ENCODE data around the gene CENPA.
"Not testable (repeated sequence)": the region's sequence is repeated elsewhere in the genome, so short reads cannot be mapped to it uniquely, and the experiment has no call there.

Gene CENPA

GRCh38 chr2:26785431-26786206 is at the start of gene CENPA:
CENPA (plus strand) TSS chr2:26786056; CDS start chr2:26786197, 141 bp downstream.
- DNase-seq: peak; percentile 95 to 98

DNA sequence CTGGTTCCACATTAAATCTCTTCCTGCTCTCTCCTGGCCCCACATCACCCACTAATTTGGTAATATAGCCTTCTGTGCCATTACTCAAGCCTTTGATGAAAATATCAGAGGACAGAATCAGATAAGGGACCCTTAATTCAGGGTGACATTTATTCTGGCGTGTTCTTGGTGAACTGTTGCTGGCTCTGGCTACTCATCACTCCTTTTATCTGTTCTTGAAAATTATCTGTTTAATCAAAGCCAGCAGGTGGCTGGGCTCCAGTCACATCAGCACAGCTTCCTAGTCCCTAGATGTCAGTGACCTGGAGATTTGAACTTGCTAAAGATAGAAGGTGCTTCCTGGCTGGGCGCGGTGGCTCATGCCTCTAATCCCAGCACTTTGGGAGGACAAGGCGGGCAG is 48.6 kb upstream of the CENPA start:
- no peak for DNase-seq

DNA sequence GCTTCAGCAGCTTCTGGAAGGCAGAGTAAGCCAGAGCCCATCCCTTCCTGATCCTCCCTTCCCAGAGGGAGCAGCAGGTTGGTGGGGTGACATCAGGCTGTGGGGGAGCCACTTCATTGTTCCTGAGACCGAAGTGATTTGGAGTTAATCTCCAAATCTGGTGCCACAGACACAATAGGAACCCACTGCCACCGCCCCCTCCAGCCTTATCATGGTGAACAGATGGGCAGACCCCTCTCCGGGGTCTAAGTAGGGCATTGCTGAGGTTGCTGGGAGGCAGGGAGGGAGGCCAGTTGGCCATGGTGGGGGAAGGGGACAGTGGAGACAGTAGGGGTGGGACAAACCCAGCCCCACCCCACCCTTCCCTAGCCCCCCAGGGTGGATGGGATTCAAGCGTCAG is 47.4 kb upstream of the CENPA start:
- DNase-seq: no peak

GRCh38 chr2:26739514-26739913 is 46.3 kb upstream of the CENPA start:
- no peak for DNase-seq

DNA sequence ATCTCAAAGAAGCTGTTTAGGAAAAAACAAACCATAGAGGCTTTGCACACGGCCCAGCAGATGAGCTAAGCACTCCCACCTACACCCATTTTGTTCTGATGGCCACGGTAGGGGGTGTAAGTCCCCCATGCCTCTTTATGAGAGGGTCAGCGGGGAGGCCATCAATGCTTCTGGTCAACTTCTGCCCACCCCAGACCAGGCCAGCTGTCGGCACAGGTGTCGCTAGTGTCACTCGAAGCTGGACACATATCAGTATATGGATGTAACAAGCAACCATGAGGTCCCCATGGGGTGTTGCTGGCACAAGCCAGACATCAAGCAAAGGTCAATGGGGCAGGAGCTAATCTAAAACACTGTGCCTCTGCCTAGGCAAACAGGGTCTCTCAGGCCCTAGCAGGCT is 45.5 kb upstream of the CENPA start:
- DNase-seq: no peak

- no peak for DNase-seq
Observed at GRCh38 chr2:26740890-26741302, 45.0 kb upstream of the CENPA start.

DNA sequence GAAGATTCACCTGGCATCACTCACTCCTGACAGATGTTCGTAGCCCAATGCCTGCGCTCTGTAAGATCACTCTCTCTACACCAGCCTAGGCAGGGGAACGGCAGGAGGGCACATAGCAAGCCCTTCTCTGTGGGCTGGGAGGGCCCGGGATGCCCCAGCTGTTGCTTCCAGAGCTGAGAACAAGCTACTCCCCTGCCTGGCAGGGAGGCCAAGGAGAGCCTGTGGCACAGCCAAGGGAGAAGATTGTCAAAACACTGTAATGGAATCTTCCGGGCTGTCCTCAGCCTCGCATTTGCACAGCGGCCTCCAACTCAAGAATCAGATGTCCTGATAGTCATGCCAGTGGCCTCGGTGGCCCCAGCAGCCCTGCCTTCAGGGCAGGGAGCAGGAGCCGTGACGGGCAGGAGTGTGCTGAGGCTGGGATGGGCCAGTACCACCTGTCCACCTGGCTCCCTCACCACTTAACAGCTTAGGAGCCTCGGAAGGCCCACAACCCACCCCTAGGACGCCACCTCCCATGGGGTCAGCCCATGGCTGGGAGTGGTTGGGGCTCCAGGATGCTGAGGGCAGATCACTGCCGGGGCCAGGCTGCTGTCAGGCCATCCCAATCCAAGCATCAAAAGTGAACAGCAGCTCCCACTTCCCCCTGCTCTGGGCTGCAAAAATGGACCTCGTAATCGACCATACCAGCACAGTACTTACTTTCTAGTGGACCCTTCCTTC is 43.6 kb upstream of the CENPA start:
- DNase-seq: no peak

GRCh38 chr2:26743852-26744251 is 42.0 kb upstream of the CENPA start:
- no peak for DNase-seq

- DNase-seq: no peak
Observed at GRCh38 chr2:26744953-26745352, 40.9 kb upstream of the CENPA start.

DNA sequence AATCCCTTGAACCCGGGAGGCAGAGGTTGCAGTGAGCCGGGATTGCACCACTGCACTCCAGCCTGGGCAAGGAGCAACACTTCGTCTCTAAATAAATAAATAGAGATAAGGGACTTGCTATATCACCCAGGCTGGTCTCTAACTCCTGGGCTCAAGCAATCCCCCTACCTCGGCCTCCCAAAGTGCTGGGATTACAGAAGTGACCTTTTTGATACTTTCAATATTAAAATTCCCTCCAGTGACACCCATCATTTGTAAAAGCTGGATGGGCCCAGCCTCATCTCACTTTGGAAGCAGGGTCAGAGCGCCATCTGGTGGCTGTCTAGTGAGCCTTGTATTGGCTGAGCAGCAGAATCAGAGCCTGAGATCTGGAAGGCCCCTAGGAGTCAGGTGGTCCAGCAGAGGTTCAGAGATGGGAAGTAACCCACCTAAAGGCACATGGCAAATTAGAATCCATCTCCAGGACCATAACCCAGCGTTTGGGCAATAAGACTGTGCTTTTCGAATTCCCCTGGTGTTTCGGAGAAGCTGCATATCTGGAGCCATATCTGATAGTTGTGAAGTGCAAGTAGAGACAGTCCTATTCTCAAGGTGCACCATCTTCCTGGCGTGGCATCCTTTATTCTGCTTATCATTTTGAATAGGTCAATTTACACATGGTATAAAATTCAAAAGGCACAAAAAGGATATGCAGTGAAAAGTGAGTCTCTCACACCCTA is 40.1 kb upstream of the CENPA start:
- peak; percentile 68 to 75 for DNase-seq

DNA sequence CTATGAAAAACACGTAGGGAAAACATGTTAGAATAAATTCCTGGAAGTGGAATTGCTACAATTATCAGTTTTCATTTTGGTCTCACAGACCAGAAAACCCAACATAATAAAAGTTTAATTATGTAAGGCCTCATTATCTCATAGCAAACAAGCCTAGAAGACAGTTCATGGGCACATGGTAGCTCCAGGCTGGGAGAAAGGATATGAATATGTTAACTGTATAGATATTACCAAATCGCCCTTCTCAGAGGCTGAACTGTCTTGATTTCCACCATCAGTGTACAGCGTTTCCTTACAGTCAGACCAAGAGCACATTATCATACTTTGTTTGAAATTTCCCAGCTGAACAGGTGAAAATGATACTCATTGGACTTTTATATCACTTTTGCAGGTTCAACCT is 38.9 kb upstream of the CENPA start:
- no peak for DNase-seq

DNA sequence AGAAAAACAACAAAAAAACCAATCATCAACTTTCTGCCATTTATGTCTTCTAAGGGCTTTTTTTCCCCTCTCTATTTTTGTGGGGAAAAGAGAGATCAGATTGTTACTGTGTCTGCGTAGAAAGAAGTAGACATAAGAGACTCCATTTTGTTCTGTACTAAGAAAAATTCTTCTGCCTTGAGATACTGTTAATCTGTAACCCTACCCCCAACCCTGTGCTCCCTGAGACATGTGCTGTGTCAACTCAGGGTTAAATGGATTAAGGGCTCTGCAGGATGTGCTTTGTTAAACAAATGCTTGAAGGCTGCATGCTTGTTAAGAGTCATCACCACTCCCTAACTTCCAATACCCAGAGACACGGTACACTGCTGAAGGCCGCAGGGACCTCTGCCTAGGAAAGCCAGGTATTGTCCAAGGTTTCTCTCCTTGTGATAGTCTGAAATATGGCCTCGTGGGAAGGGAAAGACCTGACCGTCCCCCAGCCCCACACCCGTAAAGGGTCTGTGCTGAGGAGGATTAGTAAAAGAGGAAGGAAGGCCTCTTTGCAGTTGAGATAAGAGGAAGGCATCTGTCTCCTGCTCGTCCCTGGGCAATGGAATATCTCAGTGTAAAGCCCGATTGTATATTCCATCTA is 36.0 kb upstream of the CENPA start:
- not testable (repeated sequence) for DNase-seq

DNA sequence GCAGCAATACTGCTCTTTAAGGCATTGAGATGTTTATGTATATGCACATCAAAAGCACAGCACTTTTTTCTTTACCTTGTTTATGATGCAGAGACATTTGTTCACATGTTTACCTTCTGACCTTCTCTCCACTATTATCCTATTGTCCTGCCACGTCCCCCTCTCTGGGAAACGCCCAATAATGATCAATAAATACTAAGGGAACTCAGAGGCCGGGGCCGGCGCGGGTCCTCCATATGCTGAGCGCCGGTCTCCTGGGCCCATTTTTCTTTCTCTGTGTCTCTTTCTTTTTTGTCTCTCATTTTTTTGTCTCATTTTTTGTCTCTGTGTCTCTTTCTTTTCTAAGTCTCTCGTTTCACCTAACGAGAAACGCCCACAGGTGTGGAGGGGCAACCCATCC is 35.4 kb upstream of the CENPA start:
- not testable (repeated sequence) for DNase-seq

DNA sequence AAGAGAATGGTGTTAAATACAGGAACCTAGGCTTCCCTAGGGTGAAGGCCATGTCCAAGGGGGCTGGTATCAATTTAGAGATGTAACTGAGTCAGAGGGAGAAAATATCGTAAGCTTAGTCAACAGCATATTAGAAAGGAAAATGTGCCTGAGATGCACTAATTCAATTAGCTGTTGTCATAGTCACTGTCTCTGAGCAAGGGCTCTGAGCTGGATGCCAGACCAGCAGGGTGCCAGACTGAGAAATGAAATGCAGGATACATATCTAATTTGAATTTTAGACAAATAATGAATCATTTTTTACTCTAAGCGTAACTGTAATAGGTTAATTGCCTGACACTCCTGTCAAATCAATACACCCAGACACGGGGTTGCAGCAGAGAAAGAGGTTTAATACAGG is 33.2 kb upstream of the CENPA start:
- no peak for DNase-seq

GRCh38 chr2:26754539-26754938 is 31.3 kb upstream of the CENPA start:
- no peak for DNase-seq

DNA sequence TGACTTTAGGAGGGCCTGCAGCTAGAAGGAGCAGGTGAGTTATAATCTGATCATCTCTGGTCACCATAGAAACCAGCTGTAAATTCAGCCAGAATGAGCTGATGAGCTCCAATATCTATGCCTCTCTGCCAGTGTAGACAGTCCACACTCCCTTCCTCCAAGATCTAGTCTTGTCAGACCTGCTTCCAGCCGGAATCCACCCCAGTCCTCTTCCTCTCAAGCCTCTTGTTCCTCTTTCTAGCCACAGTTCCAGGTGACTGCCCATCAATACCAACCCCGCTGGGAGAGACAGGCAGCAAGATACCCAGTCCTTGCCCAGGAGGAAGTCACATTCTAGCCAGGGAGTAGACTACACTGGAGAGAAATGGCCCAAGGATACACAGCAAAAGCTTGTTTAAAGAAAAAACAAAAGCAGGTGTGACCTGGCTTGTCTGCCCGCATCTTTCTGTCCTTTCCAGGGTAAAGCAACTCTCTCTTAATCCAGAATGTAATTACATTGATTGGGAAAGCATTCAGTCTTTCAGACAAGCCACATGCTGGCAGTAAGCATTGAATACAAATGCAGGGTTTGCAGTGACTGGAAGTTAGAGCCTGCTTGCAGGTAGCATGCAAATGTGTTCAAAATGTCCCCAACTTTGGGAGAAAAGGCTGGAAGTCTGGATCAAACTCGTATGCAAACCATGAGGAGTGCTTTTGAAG is 30.7 kb upstream of the CENPA start:
- DNase-seq: peak; percentile 33 to 75

- no peak for DNase-seq
Observed at GRCh38 chr2:26756337-26756736, 29.5 kb upstream of the CENPA start.

DNA sequence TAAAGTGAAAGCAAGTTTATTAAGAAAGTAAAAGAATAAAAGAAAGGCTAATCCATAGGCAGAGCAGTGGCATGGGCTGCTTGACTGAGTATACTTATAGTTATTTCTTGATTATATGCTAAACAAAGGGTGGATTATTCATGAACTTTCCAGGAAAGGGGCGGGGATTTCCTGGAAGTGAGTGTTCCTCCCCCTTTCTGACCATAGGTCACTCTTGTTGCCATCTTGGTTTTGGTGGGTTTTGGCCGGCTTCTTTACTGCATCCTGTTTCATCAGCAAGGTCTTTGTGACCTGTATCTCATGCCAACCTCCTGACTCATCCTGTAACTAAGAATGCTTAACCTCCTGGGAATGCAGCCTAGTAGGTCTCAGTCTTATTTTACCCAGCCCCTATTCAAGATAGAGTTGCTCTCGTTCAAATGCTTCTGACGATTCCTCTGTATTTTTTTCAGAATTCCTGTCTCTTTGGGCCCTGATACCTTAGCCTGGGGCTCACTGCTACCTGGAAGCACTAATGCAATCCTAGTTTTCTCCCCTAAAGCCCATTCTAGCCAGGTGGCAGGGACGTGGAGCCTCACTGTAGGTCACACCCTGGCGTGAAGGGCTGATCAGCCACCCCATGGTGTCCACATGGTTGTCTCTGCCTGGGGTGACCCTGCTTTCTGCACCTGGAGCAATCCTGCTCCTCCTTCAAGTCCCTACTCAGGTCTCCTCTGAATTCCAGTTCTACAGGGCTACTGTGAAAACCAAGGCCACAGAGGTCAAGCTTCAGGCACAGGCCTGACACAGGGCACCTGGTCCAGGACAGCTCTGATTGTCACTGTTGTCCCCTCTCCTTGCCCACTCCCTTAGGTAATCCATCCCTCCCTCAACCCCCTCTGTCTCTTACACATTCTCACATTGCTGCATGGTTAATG is 27.7 kb upstream of the CENPA start:
- no peak for DNase-seq

DNA sequence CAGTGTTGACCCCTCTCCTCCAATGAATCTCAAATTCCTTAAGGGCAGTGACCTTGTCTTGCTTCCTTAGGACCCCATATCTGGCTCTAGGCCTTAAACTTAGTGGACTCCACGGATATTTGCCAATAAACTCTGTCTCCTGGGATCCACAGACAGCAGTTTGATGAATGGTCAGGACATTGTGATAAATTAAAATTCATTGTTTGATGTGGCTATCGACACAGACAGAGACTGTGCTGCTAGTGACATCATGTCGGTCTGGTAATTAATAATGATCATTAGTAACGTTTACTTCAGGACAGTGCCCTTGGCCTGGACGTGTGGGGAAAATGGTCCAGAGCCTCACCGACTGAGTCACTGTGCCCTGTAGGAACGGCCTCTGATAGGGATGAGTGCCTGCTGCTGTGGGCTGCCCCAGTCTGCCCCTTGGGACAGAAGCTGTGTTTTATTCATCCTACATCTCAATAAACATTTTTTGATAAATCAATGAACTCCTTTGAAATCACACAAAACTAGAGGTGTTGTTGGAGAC is 27.0 kb upstream of the CENPA start:
- DNase-seq: no peak

DNA sequence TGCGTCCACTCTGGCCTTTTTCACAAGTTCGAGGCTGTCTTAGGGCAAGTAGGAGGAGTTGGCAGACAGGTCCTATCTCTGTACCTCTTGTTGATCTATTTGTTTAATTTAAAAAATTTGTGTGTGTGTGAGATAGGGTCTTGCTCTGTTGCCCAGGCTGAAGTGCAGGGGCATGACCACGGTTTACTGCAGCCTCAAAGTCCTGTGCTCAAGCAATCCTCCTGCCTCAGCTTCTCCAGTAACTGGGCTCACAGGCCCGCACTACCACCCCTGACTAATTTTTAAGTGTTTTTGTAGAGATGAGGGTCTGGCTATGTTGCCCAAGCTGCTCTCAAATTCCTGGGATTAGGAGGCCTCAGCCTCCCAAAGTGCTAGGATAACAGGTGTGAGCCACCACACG is 26.0 kb upstream of the CENPA start:
- DNase-seq: no peak

DNA sequence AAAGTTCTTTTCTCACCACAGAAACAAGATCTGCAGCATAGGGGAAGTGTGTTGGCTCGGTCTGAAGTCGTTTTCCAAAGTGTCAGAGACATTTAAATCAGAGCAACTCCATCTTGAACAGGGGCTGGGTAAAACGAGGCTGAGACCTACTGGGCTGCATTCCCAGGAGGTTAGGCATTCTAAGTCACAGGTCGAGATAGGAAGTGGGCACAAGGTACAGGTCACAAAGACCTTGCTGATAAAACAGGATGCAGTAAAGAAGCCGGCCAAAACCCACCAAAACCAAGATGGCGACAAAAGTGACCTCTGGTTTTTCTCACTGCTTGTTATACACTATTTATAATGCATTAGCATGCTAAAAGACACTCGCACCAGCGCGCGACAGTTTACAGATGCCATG is 24.9 kb upstream of the CENPA start:
- not testable (repeated sequence) for DNase-seq

All from NCI-H187 (cell line).